Measurements from ENCODE around the gene NR3C1.

DNA sequence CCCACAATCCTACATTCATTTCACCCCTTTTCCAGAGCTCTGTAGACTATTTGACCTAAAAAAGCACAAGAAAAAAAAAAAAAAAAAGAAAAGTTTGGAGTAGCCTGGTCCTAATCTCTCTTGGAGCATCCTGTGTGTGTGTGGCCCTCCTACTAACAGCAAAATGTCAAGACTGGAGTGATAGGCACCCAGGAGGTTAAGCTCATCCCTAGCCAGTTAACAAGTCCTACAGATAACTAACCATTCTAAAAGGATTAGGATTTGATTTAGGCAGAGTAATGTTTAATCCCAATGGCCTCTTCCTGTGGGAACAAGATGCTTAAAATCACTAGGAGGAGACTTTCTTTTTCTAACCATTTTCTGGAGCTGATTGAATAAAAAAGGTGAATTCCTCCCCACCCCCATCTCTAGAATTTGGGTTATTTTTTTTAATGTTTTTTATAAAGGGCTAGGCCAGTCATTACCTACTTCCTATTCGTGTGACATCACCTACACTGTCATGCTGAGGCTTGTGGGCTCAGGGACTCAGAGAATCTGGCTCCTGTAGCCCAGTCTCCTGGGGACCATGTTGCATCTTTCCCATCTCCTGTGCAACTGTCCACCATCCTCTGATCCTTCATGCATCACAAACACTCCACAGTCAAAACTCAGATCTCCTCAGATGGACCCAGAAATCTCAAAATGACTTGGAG lies 43.2 kb upstream of the NR3C1 start:
- TF ChIP-seq TARDBP (IDR thresholded peaks at IDR 0.05) (no peak), ZNF384 (IDR thresholded peaks at IDR 0.05) (no peak)

Measured in HEK293T (cell line).